Kidney glomerular epithelial cell (primary cell): ENCODE data around the gene POLR3C.
"Not testable (repeated sequence)": the region's sequence is repeated elsewhere in the genome, so short reads cannot be mapped to it uniquely, and the experiment has no call there.

ENCODE experiments used
- DNase-seq: peaks from one replicate; lab custom pipeline; 2025; lab: John Stamatoyannopoulos, UW

The POLR3C gene

DNA sequence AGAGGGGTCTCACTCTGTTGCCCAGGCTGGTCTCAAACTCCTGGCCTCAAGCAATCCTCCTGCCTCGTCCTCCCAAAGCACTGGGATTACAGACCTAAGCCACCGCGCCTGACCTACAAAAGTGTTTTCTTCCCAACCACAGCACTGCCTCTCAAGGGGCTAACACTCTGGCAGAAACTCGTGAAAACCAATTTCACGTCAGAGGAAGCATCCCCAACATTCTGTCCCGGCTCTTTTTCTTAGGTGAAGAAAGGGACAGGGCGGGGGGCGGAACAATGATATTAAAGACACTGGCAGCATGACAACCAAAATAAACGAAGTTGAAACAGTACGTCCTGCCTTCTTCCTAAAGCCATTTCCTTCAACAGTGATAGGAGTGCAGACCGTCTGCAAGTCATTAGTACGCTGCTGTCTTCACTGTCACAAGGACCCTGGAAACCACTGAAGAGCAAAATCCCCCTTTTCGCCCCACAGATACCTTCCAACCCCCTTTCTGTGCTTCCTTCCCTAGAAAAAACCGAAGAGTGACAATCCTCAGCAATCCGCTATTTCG is 1.1 kb upstream of the POLR3C start:
- DNase-seq: not testable (repeated sequence)

DNA sequence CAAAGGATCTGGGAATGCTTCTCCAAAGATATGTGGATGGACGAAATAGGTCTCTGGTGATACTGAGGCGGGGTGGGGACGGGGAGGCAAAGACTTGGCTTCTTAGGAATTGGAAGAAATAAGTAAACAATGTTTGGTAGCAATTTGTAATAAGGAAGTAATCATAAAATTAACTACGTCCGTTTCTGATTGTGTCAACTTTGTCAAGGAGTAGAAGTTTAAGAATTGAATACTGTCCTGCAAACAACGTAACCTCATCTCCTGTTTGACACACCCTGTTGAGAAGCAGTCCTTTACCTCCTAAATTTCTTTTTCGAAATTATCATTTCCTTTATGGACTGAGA is 471 bp downstream of the POLR3C start:
- peak; percentile 30 for DNase-seq

DNA sequence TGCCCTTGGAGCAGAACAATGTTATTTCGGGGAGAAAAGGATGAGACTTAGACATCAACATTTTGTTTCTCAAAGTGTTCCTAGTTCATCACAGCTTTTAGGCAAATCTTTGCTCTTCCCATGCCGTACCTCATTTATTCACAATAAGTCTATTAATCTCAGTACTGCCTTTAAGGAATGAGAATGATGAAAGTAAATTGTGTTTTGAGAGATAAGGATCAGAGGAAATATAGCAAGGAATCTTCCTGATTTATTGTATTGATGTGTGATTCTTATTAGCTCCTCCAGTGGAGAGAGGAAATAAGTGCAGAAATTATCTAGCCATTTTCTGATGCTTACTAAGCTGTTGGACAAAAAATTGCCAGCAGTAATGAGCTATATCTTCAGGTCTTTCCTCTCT is 2.0 kb downstream of the POLR3C start:
- DNase-seq: peak; percentile 1

DNA sequence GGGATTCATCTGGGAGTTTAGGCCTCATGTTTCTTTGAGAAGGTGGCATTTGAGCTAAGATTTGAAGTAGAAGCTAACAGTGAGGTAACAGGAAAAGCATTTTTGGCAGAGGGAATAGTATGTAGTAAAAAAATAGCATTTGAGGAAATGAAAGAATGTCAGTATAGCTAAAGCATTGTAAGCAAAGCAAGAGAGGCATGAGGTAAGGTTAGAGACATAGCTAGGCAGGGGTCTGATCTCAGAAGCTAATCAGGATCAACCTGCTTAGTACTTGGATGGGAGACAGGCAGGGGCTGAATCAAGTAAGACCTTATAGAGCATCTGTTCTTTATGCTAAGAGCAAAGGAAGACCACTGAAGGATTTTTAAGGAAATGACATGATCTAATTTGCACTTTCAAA is 4.0 kb downstream of the POLR3C start:
- DNase-seq: no peak

DNA sequence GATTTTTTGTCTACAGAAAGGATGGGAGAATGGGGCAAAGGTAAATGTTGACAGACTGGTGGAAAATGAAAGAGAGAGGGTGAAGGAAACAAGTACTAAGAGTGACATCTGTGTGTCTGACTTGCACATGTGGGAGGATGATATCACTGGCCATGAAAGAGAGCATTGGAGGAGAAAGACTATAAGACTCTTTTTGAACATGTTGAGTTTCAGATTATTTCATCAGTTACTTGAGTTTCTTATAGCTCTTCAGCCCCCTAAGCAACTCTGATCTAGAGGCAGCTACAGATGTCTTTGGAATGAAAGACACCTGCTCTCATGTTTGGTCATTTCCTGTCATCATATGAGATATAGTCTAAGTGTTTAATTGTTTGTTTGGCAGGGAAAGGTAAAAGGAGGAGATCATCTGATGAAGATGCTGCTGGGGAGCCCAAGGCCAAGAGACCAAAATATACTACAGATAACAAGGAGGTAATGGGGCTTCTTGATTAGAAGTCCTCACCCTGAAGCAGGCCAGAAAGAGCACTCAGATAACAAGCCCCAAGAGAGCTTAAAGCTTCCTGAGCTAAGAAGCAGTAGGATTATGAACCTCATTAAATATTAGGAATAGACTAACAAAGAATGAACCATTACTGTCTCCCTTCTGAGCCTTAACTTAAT is 4.5 kb downstream of the POLR3C start:
- DNase-seq: no peak

DNA sequence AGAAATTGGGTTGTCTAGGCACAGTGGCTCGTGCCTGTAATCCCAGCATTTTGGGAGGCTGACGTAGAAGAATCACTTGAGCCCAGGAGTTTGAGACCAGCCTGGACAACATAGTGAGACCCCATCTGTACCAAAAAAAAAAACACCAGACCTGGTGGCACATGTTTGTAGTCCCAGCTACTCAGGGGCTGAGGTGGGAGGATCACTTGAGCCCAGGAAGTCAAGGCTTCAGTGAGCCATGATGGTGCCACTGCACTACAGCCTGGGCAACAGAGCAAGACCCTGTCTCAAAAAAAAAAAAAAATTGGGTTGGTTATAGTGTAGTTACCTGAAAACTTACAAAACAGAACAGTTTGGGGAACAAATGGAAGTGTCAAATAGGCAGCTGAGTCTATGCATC is 6.8 kb downstream of the POLR3C start:
- not testable (repeated sequence) for DNase-seq

DNA sequence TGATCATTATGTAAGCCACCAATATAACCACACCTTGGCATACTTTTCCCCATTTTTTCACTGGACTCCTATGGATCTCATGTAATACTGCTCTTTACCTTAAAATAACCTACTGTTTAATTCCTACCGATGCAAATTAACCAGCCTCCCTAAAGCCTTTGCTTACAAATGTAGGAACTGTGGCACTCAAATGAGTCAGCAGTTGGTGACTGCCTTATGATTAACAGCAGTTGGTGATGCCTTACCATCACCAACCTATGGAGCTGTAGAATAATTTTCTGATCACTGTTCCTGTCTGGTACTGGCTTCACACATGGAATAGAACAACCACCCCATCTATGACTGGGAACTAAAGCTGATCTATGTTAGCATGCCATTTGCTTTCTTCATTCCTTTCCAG is 13.7 kb downstream of the POLR3C start:
- DNase-seq: no peak

DNA sequence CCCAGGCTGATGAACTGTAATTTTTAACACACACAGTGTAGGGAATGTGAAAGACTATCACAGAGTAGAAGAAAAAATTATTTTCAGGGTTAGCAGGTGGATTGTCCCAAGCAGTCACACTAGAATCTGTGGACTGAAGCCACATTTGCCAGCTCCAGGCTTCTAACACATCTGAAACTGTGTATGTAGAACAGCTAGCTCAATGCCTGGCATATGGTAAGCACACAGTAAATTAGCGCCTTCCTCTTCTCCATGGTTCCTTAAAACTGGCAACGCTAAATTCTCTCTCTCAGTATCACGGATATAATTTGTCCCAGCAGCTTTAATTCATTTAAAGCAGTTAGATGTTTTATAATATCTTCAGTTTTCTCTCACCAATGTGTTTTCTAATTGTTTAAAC is 19.0 kb downstream of the POLR3C start:
- DNase-seq: no peak

DNA sequence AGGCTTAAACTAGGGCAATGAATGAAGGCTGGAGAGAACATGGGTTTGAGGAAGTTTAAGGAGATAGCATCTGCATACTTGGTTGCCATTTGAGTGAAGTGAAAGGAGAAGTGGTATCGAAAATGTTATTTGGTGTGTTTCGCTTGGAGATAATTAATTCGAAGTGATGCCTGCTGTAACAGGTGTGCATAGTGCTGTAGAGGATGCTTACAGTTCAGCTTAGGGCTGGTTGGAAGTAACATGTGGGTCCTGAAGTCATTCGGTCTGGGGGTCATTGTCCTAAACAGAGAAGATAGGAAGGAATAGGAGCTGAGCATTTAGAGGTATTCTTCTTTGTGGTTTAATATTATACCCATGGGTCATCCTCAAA is 21.1 kb downstream of the POLR3C start:
- no peak for DNase-seq

DNA sequence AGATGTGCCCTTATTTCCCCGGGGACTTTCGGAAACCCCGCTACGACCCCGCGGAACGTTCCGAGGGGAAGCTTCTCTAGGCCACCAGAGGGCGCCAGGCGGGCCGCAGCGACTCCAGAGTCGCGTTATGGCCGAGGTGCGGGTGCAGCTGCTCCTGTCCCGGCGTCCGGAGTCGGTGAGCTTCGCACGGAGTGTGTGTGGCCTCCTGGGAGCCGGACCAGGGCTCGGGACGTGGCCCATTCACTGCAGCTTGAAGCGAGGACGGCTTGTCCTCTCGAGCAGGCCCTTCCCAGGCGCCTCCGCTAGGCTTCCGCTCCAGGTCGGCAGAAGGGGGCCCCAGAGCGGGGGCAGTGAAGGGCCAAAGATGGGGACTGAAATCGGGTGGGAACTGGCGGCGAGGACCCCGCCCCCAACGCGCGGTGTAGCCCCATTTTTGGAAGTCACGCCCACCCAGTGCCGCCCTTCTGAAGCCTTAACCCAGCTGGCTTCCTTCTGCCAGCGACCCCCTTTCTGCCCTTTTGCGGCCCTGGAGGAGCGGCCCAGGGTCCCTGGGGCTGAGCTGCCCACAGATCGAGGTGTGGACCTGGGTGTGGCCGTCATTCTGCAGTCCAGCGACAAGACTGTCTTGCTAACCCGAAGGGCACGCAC is 21.6 kb downstream of the POLR3C start, which contains the start of gene NUDT17:
Gene NUDT17, plus strand, starts transcription at position 117 of the 648 bp plus-strand sequence. Its CDS starts 11 bp downstream, at position 128.
- peak; percentile 58 for DNase-seq

DNA sequence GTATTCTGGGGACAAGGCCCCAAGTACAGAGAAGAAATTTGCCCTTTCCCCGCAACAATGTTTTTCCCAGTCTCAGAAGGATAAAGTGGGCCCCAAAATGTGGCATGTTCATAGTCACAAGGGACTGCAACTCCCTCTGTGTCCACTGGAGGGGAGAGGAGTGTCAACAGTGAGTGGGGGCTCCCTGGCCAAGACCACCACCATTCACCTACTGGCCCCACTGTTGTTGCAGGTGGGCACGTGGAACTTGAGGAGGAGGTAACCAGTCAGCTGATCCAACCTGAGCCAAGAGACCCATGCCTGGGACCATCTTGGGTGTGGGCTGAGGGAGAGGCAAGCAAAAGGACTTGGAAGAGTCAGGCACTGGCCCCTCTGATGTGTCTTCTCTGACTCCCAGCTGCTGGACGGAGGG is 22.2 kb downstream of the POLR3C start:
- DNase-seq: no peak

DNA sequence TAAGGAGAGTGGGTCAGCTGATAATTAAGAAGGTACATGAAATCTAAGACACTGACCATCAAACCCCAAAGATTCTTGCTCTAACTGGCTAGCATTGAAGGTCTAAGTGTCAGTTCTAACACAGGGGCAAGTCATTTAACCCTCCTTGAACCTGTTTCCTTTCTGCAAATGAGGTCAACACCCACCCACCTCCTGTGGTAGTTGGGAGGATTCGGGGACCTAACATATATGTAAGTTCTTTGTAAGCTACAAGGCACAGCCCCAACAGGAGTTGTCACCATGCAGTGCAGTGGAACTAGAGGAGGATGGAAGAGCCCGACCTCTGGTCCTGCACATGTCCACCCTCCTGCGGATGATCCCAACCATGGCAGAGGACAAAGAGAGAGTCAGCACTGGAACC is 23.8 kb downstream of the POLR3C start:
- DNase-seq: no peak

DNA sequence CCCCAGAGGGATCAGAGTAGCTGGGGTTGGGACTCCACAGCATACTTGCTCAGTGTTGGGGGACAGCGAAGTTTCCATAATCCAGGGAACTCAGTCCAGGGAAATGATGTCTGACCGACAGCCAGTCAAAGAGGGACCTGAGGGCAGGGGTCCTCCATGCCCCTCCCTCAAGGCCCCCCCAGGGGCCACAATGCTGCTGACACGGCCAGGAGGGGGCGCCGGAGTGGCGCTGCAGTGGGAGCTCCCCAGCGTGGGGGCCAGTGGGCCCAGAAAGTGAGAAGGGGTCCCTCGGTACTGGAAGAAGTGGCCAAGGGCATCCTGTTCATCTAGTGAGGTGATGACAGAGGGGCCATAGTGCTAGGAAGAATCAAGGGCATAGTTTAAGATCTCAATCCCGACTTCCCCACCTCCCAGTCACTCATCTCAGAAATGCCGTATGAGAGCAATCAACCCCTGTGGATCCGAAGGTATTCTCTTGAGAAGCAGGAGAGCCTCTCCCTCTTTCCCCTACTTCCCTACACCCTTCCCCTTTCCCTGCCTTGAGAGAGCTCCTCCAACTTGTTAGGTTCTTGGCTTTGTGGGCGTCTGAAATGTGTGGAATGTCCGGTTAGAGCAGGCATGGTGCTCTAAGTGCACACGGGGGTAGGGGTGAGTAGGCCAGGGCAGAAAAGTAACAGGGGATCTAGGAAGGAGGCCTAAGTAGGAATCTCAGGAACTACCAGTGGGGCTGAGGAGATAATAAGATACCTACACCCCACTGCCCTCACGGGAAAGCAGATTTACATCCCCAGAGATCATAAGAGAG is 25.6 kb downstream of the POLR3C start:
- peak; percentile 24 for DNase-seq

DNA sequence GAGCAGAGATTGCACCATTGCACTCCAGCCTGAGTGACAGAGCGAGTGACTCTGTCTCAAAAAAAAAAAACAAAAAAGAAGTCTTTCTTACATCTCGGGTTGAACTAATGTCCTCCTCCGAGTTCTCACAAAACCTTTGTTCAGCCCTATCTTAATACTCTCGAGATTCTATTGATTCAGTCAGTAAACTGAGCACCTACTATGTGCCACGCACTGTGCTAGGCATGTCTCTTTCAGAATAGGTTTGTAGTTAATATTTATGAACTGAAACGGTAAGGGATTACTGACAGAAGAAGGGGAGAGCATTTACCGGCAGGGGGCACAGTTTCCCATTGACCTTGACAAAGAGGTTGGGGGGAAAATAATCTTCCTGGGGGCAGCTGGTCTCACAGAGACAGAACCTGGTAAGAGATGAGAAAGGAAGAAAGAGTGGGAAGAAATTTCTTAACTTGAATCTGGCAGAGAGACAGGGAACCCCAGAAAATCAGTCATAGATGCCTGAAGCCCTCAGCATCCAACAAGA is 31.5 kb downstream of the POLR3C start:
- DNase-seq: no peak

DNA sequence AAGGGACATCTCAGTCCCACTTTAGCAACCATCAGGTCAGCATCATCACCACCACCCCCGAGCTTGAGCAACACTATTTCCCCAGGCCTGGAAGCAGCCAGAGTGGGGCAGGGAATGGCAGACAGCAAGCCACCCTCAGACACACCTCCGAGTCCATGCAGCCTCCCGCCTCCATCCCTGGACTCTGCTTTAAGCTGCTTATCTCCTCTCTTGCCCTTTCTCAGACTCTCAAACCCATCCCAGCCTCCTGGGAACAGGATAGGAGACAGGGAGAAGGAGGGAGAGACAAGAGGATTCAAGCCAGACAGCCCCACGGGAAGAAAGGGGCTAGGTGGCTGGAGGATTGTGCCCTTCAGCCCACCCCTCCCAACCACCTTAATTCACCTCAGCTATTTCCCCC is 33.2 kb downstream of the POLR3C start:
- DNase-seq: no peak

DNA sequence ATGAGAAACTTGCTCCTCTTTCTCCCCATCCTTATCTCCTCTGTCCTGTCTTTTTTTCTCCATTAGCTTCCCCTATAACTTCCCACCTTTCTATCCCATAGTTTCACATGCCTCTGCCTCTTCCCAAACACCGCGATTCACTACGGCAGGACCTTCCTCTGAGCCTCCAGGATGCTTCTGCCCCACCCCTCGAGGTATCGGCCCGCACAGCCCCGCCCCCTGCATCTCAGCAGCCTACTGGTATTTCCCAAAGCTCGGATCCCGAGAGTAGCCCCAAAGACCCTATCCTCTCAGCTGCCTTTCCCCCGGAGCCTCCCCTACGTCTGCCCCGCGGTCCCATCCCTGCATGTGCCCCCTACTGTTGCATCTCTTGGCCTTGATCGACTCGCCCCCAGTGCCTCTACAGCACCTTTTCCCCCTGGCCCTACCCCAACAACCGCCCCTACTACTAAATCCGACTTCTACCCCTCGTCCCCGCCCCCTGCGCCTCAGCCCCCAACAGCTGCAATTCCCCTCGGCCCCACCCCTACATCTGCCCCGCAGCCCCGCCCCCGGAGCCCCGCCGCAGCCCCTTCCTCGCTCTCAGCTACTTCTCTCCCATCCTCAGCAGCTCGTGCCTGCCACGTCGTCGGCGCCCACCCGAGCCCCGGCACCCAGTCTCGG is 34.4 kb downstream of the POLR3C start:
- DNase-seq: peak; percentile 15

DNA sequence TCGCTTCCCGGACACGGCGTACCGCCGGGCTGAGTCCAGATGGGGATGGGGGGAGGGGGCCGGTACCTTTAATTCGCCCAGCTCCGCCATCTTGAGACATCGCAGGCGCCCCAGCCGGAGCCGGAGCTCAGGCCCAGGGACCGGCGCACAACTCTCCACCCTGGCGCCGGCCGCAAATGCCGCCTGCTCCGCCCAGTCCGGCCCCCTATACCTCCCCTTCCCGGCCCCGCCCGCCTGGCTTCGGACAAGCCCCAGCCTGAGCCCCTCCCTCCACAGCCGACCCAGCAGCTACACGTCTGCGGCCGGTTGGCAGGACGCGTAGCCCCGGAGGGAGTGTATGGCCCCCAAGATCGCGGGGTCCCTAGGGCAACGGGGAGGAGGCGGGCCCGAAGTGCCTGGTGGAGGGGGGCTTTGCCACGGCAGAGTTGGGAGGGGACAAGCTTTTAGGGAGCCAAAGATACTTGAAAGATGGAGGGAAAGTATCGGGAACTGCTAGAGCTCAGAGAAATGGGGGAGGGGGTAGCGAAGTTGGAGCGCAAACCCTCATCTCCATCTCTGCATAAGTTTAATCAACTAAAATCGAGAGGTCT is 35.0 kb downstream of the POLR3C start, which contains the start of gene PIAS3:
Gene PIAS3, minus strand, starts transcription at position 181 of the 590 bp plus-strand sequence. Its CDS starts 91 bp downstream, at position 90.
- peak; percentile 81 for DNase-seq

DNA sequence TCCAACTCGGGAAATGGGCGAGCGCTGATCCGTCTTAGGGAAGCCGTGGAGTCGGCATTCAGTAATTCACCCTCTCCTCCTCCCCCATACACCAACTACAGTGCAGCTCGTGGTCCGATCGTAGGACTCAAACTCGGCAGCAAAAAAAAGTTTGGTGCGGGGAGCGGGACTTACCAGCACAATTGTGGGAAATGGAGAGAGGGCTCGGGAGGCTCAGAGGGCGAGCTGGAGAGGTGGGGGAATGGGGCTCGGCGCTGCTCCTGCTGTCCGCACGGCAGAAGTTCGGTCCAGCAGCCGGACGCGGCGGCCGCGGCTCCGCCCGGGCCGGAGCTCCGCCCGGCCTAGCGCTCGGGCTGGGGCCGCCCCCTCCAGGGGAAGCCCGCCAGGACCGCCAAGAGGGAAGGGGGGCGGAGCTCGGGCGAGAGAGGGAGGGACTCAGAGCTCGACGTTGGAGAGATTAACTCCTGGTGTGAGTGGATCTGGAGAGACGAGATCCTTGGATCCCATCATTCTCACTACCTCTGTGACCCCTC is 35.6 kb downstream of the POLR3C start:
- peak; percentile 66 for DNase-seq

DNA sequence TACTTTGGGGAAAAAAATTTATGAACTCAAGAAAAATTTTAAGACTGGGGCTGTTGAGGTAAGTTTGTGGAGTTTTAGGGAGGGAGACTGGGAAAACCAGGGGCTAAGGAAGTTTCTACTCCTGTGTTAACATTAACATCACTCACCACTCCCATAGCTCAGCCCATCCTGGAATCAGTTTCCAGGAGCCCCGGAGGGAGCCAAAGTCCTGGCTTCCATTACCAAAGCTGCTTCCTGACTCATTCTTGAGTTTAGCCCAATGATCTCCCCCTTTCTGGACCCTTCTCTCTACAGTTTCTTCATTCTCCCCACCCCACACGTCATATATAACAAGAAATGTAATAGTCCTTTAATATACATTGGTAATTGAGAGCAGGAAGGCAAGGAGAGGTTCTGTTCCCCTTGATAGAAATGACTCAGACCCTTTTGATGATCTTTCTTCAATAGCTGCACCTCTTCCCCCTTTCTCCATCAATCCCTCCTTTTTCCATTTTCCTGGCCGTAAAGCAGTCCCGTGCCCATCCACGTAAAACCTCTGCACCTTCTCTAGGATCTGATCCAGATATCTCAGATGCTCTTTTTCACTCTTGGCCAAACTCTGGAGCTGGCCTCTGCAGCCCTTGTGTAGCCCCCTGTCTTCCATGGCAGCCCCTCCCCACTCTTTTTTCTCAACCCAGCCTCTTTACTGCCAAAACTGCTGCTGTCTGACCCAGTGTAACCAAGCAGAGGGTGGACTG is 39.5 kb downstream of the POLR3C start:
- no peak for DNase-seq

DNA sequence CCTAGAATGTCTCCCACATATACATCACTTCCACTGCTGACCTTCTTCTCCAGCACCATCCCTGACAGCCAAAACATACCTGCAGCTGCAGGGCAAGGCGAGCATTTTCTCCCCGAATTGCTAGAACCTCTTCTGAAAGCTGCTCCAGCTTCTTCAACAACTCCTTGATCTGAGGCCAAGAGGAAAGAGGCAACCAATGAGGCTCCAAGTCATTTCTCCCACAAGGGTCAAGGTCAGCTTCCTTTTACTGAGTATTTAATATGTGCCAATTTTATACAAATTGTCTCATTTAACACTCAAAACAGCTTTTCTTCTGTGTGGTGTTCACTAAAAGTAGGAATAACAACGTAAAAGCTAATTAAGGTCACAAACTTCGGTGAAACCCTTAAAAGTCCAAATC is 44.2 kb downstream of the POLR3C start:
- DNase-seq: no peak
